ENCODE measurements around the gene PSMB8. TPM values are rescaled to one million over a fixed set of nuclear protein-coding genes. Genes with fewer than 3 reads are reported as not detected.
A peak's percentile ranks its signal among the peaks of the same experiment; 100 is the strongest.

PSMB8 gene
- total RNA-seq, 4 donors from 2014 or later = 9.4 to 95.2 (median 72.6) TPM

GRCh38 chr6:32847004-32847403 is 3.2 kb upstream of the PSMB8 start:
- Histone ChIP-seq H3K4me1 (peaks cover 8 to 61% (median 25%) of the 10 kb centered on the region in 4 donors), H3K9me3 (no peaks in the 10 kb centered on the region), H3K4me3 (no peak overlapping the region), H3K36me3 (peaks cover 0 to 52% (median 16%) of the 10 kb centered on the region in 4 donors), H3K27me3 (no peaks in the 10 kb centered on the region), H3K27ac (peak overlapping the region in 1 of 4 donors; percentile 98)
- intact Hi-C loops (cut with DNase I; ENCODE audit: low total_unique reads) = no loop called here
- DNase-seq = no peak
- no peak for TF ChIP-seq CTCF (IDR thresholded peaks at IDR 0.05)
- TF ChIP-seq POLR2AphosphoS5 (IDR thresholded peaks at IDR 0.05) = no peak
- no peak for TF ChIP-seq POLR2A (IDR thresholded peaks at IDR 0.05)
- no peak for TF ChIP-seq EP300 (IDR thresholded peaks at IDR 0.05; ENCODE audit: low read depth)
- in situ Hi-C loops (cut with MboI; ENCODE audit: low pct_ligation_motif_present in 1 of 4, low pct_unique_long_range_greater_than_20kb in 1 of 4, low sequenced_read_pairs in 3 of 4) = no loop called here
- 88 to 89% methylated on average over 5 to 10 of the region's 10 CpGs for WGBS, 2 donors (ENCODE audit: low coverage in 1 of 2)

GRCh38 chr6:32845384-32845884 is 1.6 kb upstream of the PSMB8 start:
- peaks cover 0 to 48% (median 16%) of the 10 kb centered on the region in 4 donors for H3K36me3 ChIP-seq
- WGBS, 2 donors (ENCODE audit: low coverage in 1 of 2) = 51 to 59% methylated on average over 3 to 10 of the region's 10 CpGs
- in situ Hi-C loops (cut with MboI; ENCODE audit: low pct_ligation_motif_present in 1 of 4, low pct_unique_long_range_greater_than_20kb in 1 of 4, low sequenced_read_pairs in 3 of 4) (no loop called here), intact Hi-C loops (cut with DNase I; ENCODE audit: low total_unique reads) (no loop called here)
- H3K27me3 ChIP-seq = no peaks in the 10 kb centered on the region
- TF ChIP-seq CTCF (IDR thresholded peaks at IDR 0.05) = no peak
- no peak for TF ChIP-seq POLR2A (IDR thresholded peaks at IDR 0.05)
- TF ChIP-seq EP300 (IDR thresholded peaks at IDR 0.05; ENCODE audit: low read depth) = no peak
- TF ChIP-seq POLR2AphosphoS5 (IDR thresholded peaks at IDR 0.05) = no peak
- DNase-seq = peak; percentile 45
- H3K27ac ChIP-seq = peak overlapping the region; percentile 90 to 98 (median 98)
- H3K4me1 ChIP-seq = peaks cover 0 to 53% (median 20%) of the 10 kb centered on the region in 4 donors
- no peaks in the 10 kb centered on the region for H3K9me3 ChIP-seq
- H3K4me3 ChIP-seq = peak overlapping the region in 2 of 4 donors; percentile 74 to 94

GRCh38 chr6:32844839-32845383 is 1.1 kb upstream of the PSMB8 start:
- Histone ChIP-seq H3K4me3 (peak overlapping the region in 3 of 4 donors; percentile 74 to 98 (median 94)), H3K4me1 (peaks cover 0 to 48% (median 20%) of the 10 kb centered on the region in 4 donors), H3K9me3 (no peaks in the 10 kb centered on the region), H3K36me3 (peaks cover 0 to 43% (median 14%) of the 10 kb centered on the region in 4 donors), H3K27ac (peak overlapping the region; percentile 90 to 98 (median 98)), H3K27me3 (no peaks in the 10 kb centered on the region)
- intact Hi-C loops (cut with DNase I; ENCODE audit: low total_unique reads) = loop anchor here (5.0 kb wide), 1 partner anchor 1392 kb away; the partner anchor contains the start of gene HMGA1
- in situ Hi-C loops (cut with MboI; ENCODE audit: low pct_ligation_motif_present in 1 of 4, low pct_unique_long_range_greater_than_20kb in 1 of 4, low sequenced_read_pairs in 3 of 4) = no loop called here
- 13 to 32% methylated on average over 8 to 17 of the region's 19 CpGs for WGBS, 2 donors (ENCODE audit: low coverage in 1 of 2)
- TF ChIP-seq POLR2A (IDR thresholded peaks at IDR 0.05) (peak; percentile 50), CTCF (IDR thresholded peaks at IDR 0.05) (peak in 1 of 5 experiments; percentile 36), POLR2AphosphoS5 (IDR thresholded peaks at IDR 0.05) (peak in 2 of 3 donors; percentile 56 to 81), EP300 (IDR thresholded peaks at IDR 0.05; ENCODE audit: low read depth) (no peak)
- no peak for DNase-seq

- no peaks in the 10 kb centered on the region for H3K27me3 ChIP-seq
- intact Hi-C loops (cut with DNase I; ENCODE audit: low total_unique reads) = loop anchor here (5.0 kb wide), 1 partner anchor 1394 kb away; the partner anchor contains the start of gene HMGA1
- peak; percentile 20 for DNase-seq
- peak overlapping the region; percentile 90 to 98 (median 98) for H3K27ac ChIP-seq
- peaks cover 0 to 34% (median 11%) of the 10 kb centered on the region in 4 donors for H3K36me3 ChIP-seq
- H3K4me3 ChIP-seq = peak overlapping the region; percentile 62 to 98 (median 84)
- H3K4me1 ChIP-seq = peaks cover 0 to 56% (median 20%) of the 10 kb centered on the region in 4 donors
- in situ Hi-C loops (cut with MboI; ENCODE audit: low pct_ligation_motif_present in 1 of 4, low pct_unique_long_range_greater_than_20kb in 1 of 4, low sequenced_read_pairs in 3 of 4) = no loop called here
- no peak for TF ChIP-seq POLR2A (IDR thresholded peaks at IDR 0.05)
- TF ChIP-seq EP300 (IDR thresholded peaks at IDR 0.05; ENCODE audit: low read depth) = no peak
- no peak for TF ChIP-seq CTCF (IDR thresholded peaks at IDR 0.05)
- TF ChIP-seq POLR2AphosphoS5 (IDR thresholded peaks at IDR 0.05) = no peak
- WGBS, 2 donors (ENCODE audit: low coverage in 1 of 2) = 0 to 4% methylated on average over 1 to 28 of the region's 28 CpGs
- H3K9me3 ChIP-seq = no peaks in the 10 kb centered on the region
These were observed 392 bp downstream of the PSMB8 start for GRCh38 chr6:32843331-32843978.
